Uterus (tissue), 2 donors: Measurements from ENCODE around the gene MPND.

Experiments used
- CTCF ChIP-seq, 4 experiments: fragments of 200-600 bp in 2 of 4; fragments of 450-650 bp in 2 of 4; sonication (generic) in 2 of 4; IDR thresholded peaks; one replicate each; pipeline ENCODE4 v1.5.1; 2016 to 2019; ENCODE audit warnings: antibody characterized with exemption in 4 of 4, mild to moderate bottlenecking in 2 of 4, moderate library complexity in 1 of 4
- POLR2A ChIP-seq, 2 donors: fragments of 450-650 bp; IDR thresholded peaks; one replicate each; pipeline ENCODE4 v1.6.1; 2016; ENCODE audit warnings: antibody characterized with exemption in 2 of 2, mild to moderate bottlenecking in 1 of 2, moderate library complexity in 1 of 2

- TF ChIP-seq CTCF (IDR thresholded peaks at IDR 0.05) (no peak), POLR2A (IDR thresholded peaks at IDR 0.05) (no peak)
Observed at GRCh38 chr19:4329858-4330257, 13.5 kb upstream of the MPND start.
